HEK293 (cell line): ENCODE measurements around the gene MAVS.

Experiments
- BCL11B ChIP-seq: fragments of 450-650 bp; formaldehyde crosslinking; IDR thresholded peaks from 2 replicates; pipeline ENCODE4 v1.5.1; 2016; ENCODE audit warnings: low read depth, missing biosample characterization, missing genetic modification characterization
- KLF8 ChIP-seq: fragments of 450-650 bp; formaldehyde crosslinking; IDR thresholded peaks from 2 replicates; pipeline ENCODE4 v1.5.1; 2016; ENCODE audit warnings: missing biosample characterization, missing genetic modification characterization
- MYNN ChIP-seq: fragments of 450-650 bp; formaldehyde crosslinking; IDR thresholded peaks from 2 replicates; pipeline ENCODE4 v1.5.1; 2016; ENCODE audit warnings: missing biosample characterization, missing genetic modification characterization, borderline replicate concordance
- SP2 ChIP-seq: fragments of 450-650 bp; formaldehyde crosslinking; IDR thresholded peaks from 2 replicates; pipeline ENCODE4 v1.5.1; 2016; ENCODE audit warnings: missing biosample characterization, missing genetic modification characterization
- SP7 ChIP-seq: fragments of 450-650 bp; formaldehyde crosslinking; IDR thresholded peaks from 2 replicates; pipeline ENCODE4 v1.5.1; 2016; ENCODE audit warnings: missing biosample characterization, missing genetic modification characterization
- ZBTB20 ChIP-seq: fragments of 450-650 bp; formaldehyde crosslinking; IDR thresholded peaks from 2 replicates; pipeline ENCODE4 v1.5.1; 2016; ENCODE audit warnings: missing biosample characterization, missing genetic modification characterization
- ZNF114 ChIP-seq: fragments of 450-650 bp; formaldehyde crosslinking; IDR thresholded peaks from 2 replicates; pipeline ENCODE4 v1.5.0; 2017; ENCODE audit warnings: missing biosample characterization, missing genetic modification characterization
- ZNF221 ChIP-seq: fragments of 450-650 bp; formaldehyde crosslinking; IDR thresholded peaks from 2 replicates; pipeline ENCODE4 v1.5.1; 2017; ENCODE audit warnings: missing biosample characterization, missing genetic modification characterization, borderline replicate concordance
- ZNF548 ChIP-seq: fragments of 450-650 bp; formaldehyde crosslinking; IDR thresholded peaks from 2 replicates; pipeline ENCODE4 v1.5.1; 2016; ENCODE audit warnings: missing biosample characterization, missing genetic modification characterization
- ZNF561 ChIP-seq: fragments of 450-650 bp; IDR thresholded peaks from 2 replicates; pipeline ENCODE4 v1.5.1; 2018; ENCODE audit warnings: missing biosample characterization, missing genetic modification characterization, borderline replicate concordance
- ZNF596 ChIP-seq: fragments of 450-650 bp; IDR thresholded peaks from 2 replicates; pipeline ENCODE4 v1.5.0; 2018; ENCODE audit warnings: missing biosample characterization, mild to moderate bottlenecking, missing genetic modification characterization, moderate library complexity
- ZNF610 ChIP-seq: fragments of 450-650 bp; formaldehyde crosslinking; IDR thresholded peaks from 2 replicates; pipeline ENCODE4 v1.5.1; 2016; ENCODE audit warnings: missing biosample characterization, missing genetic modification characterization, borderline replicate concordance
- ZNF791 ChIP-seq: fragments of 450-650 bp; formaldehyde crosslinking; IDR thresholded peaks from 2 replicates; pipeline ENCODE4 v1.5.1; 2016; ENCODE audit warnings: missing biosample characterization, missing genetic modification characterization
- TF ChIP-seq, protein P1 (sequence below): fragments of 450-650 bp; formaldehyde crosslinking; conservative IDR thresholded peaks from 2 replicates; pipeline ENCODE4 v1.5.1; 2016; ENCODE audit warnings: low read depth, missing biosample characterization, missing genetic modification characterization
- TF ChIP-seq, protein P2 (sequence below): fragments of 450-650 bp; formaldehyde crosslinking; IDR thresholded peaks from 2 replicates; pipeline ENCODE4 v1.5.1; 2016; ENCODE audit warnings: missing biosample characterization, missing genetic modification characterization
- TF ChIP-seq, protein P3 (sequence below): fragments of 450-650 bp; formaldehyde crosslinking; IDR thresholded peaks from 2 replicates; pipeline ENCODE4 v1.5.1; 2016; ENCODE audit warnings: missing biosample characterization, missing genetic modification characterization
- TF ChIP-seq, protein P4 (sequence below): fragments of 450-650 bp; formaldehyde crosslinking; conservative IDR thresholded peaks from 2 replicates; pipeline ENCODE4 v1.5.1; 2016; ENCODE audit warnings: low read depth, missing biosample characterization, missing genetic modification characterization
- TF ChIP-seq, protein P5 (sequence below): fragments of 450-650 bp; formaldehyde crosslinking; IDR thresholded peaks from 2 replicates; pipeline ENCODE4 v1.5.1; 2016; ENCODE audit warnings: missing biosample characterization, missing genetic modification characterization
- TF ChIP-seq, protein P6 (sequence below): fragments of 450-650 bp; formaldehyde crosslinking; IDR thresholded peaks from 2 replicates; pipeline ENCODE4 v1.5.1; 2017; ENCODE audit warnings: missing biosample characterization, missing genetic modification characterization

The MAVS gene

DNA sequence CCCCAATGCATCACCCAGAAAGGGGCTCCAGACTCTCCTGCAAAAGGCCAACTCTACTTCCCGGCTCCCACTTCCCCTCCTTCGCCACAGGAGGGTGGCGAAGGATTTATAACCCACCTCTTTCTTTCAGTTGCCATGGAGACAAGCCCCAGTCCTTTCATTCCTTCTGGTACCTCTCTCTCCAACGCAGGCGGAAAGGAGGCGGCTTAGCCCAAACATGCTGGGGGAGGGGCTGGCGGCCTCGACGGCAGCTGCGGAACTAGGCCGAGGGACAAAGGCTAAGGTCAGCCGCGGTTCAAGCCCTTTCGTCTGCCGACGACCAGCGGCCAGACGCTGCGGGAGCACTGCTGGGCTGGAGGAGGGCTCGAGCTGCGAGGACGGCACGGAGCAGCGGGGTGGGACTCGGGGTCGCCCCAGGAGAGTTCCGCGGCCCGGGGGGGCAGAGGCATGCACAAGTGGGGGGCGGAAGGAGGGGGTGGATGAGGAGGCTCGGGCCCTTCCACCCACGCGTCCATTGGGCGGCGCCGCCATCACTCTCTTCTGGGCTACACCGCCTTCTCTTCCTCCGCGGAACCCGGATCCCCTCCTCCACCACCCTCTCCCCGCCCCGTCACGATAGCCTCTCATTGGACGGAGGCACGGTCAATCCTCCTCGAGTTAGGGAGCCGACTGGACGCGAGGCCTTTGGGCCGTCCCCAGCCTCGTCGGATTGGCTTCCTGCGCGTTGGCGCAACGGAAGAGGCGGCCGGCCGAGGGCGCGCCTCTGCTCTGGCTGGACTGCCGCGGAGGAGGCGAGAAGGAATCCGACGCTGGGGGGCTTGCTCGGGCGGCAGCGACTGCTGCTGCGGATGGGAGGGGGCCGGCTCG, 42.2 kb downstream of the MAVS start, which contains the start of gene PANK2 (continued):
- TF ChIP-seq, protein P1, sequence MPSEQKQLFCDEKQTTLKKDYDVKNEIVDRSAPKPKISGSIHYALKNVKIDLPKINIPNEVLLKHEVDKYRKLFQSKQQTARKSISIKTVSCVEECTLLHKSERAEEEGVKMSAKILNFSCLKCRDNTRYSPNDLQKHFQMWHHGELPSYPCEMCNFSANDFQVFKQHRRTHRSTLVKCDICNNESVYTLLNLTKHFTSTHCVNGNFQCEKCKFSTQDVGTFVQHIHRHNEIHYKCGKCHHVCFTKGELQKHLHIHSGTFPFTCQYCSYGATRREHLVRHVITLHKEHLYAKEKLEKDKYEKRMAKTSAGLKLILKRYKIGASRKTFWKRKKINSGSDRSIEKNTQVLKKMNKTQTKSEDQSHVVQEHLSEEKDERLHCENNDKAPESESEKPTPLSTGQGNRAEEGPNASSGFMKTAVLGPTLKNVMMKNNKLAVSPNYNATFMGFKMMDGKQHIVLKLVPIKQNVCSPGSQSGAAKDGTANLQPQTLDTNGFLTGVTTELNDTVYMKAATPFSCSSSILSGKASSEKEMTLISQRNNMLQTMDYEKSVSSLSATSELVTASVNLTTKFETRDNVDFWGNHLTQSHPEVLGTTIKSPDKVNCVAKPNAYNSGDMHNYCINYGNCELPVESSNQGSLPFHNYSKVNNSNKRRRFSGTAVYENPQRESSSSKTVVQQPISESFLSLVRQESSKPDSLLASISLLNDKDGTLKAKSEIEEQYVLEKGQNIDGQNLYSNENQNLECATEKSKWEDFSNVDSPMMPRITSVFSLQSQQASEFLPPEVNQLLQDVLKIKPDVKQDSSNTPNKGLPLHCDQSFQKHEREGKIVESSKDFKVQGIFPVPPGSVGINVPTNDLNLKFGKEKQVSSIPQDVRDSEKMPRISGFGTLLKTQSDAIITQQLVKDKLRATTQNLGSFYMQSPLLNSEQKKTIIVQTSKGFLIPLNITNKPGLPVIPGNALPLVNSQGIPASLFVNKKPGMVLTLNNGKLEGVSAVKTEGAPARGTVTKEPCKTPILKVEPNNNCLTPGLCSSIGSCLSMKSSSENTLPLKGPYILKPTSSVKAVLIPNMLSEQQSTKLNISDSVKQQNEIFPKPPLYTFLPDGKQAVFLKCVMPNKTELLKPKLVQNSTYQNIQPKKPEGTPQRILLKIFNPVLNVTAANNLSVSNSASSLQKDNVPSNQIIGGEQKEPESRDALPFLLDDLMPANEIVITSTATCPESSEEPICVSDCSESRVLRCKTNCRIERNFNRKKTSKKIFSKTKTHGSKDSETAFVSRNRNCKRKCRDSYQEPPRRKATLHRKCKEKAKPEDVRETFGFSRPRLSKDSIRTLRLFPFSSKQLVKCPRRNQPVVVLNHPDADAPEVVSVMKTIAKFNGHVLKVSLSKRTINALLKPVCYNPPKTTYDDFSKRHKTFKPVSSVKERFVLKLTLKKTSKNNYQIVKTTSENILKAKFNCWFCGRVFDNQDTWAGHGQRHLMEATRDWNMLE (tag by site-specific recombination) = peak; percentile 17
- TF ChIP-seq ZNF791 = no peak
- peak; percentile 100 for TF ChIP-seq SP2 (tag by site-specific recombination)
- TF ChIP-seq ZBTB20 (tag by site-specific recombination) = peak; percentile 64
- peak; percentile 62; the same call in 1 of the 2 replicates for TF ChIP-seq BCL11B (tag by site-specific recombination)
- TF ChIP-seq, protein P2, sequence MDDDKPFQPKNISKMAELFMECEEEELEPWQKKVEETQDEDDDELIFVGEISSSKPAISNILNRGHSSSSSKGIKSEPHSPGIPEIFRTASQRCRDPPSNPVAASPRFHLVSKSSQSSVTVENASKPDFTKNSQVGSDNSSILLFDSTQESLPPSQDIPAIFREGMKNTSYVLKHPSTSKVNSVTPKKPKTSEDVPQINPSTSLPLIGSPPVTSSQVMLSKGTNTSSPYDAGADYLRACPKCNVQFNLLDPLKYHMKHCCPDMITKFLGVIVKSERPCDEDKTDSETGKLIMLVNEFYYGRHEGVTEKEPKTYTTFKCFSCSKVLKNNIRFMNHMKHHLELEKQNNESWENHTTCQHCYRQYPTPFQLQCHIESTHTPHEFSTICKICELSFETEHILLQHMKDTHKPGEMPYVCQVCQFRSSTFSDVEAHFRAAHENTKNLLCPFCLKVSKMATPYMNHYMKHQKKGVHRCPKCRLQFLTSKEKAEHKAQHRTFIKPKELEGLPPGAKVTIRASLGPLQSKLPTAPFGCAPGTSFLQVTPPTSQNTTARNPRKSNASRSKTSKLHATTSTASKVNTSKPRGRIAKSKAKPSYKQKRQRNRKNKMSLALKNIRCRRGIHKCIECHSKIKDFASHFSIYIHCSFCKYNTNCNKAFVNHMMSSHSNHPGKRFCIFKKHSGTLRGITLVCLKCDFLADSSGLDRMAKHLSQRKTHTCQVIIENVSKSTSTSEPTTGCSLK = no peak
- TF ChIP-seq MYNN (tag by site-specific recombination) = no peak
- TF ChIP-seq, protein P3, sequence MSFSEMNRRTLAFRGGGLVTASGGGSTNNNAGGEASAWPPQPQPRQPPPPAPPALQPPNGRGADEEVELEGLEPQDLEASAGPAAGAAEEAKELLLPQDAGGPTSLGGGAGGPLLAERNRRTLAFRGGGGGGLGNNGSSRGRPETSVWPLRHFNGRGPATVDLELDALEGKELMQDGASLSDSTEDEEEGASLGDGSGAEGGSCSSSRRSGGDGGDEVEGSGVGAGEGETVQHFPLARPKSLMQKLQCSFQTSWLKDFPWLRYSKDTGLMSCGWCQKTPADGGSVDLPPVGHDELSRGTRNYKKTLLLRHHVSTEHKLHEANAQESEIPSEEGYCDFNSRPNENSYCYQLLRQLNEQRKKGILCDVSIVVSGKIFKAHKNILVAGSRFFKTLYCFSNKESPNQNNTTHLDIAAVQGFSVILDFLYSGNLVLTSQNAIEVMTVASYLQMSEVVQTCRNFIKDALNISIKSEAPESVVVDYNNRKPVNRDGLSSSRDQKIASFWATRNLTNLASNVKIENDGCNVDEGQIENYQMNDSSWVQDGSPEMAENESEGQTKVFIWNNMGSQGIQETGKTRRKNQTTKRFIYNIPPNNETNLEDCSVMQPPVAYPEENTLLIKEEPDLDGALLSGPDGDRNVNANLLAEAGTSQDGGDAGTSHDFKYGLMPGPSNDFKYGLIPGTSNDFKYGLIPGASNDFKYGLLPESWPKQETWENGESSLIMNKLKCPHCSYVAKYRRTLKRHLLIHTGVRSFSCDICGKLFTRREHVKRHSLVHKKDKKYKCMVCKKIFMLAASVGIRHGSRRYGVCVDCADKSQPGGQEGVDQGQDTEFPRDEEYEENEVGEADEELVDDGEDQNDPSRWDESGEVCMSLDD (tag by site-specific recombination) = peak; percentile 97
- peak; percentile 81; the same call in 1 of the 2 replicates for TF ChIP-seq ZNF610
- TF ChIP-seq, protein P4, sequence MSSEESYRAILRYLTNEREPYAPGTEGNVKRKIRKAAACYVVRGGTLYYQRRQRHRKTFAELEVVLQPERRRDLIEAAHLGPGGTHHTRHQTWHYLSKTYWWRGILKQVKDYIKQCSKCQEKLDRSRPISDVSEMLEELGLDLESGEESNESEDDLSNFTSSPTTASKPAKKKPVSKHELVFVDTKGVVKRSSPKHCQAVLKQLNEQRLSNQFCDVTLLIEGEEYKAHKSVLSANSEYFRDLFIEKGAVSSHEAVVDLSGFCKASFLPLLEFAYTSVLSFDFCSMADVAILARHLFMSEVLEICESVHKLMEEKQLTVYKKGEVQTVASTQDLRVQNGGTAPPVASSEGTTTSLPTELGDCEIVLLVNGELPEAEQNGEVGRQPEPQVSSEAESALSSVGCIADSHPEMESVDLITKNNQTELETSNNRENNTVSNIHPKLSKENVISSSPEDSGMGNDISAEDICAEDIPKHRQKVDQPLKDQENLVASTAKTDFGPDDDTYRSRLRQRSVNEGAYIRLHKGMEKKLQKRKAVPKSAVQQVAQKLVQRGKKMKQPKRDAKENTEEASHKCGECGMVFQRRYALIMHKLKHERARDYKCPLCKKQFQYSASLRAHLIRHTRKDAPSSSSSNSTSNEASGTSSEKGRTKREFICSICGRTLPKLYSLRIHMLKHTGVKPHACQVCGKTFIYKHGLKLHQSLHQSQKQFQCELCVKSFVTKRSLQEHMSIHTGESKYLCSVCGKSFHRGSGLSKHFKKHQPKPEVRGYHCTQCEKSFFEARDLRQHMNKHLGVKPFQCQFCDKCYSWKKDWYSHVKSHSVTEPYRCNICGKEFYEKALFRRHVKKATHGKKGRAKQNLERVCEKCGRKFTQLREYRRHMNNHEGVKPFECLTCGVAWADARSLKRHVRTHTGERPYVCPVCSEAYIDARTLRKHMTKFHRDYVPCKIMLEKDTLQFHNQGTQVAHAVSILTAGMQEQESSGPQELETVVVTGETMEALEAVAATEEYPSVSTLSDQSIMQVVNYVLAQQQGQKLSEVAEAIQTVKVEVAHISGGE (tag by site-specific recombination) = peak; percentile 79
- no peak for TF ChIP-seq ZNF548
- TF ChIP-seq, protein P5, sequence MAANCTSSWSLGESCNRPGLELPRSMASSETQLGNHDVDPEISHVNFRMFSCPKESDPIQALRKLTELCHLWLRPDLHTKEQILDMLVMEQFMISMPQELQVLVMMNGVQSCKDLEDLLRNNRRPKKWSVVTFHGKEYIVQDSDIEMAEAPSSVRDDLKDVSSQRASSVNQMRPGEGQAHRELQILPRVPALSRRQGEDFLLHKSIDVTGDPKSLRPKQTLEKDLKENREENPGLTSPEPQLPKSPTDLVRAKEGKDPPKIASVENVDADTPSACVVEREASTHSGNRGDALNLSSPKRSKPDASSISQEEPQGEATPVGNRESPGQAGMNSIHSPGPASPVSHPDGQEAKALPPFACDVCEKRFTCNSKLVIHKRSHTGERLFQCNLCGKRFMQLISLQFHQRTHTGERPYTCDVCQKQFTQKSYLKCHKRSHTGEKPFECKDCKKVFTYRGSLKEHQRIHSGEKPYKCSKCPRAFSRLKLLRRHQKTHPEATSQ (tag by site-specific recombination) = peak; percentile 94
- peak; percentile 98 for TF ChIP-seq KLF8 (tag by site-specific recombination)
- no peak for TF ChIP-seq ZNF114
- peak; percentile 66 for TF ChIP-seq ZNF596 (tag by site-specific recombination)
- TF ChIP-seq SP7 (tag by site-specific recombination) = peak; percentile 91
- TF ChIP-seq ZNF221 (tag by site-specific recombination) = no peak
- TF ChIP-seq ZNF561 (tag by site-specific recombination) = no peak; the same call in 1 of the 2 replicates
- TF ChIP-seq, protein P6, sequence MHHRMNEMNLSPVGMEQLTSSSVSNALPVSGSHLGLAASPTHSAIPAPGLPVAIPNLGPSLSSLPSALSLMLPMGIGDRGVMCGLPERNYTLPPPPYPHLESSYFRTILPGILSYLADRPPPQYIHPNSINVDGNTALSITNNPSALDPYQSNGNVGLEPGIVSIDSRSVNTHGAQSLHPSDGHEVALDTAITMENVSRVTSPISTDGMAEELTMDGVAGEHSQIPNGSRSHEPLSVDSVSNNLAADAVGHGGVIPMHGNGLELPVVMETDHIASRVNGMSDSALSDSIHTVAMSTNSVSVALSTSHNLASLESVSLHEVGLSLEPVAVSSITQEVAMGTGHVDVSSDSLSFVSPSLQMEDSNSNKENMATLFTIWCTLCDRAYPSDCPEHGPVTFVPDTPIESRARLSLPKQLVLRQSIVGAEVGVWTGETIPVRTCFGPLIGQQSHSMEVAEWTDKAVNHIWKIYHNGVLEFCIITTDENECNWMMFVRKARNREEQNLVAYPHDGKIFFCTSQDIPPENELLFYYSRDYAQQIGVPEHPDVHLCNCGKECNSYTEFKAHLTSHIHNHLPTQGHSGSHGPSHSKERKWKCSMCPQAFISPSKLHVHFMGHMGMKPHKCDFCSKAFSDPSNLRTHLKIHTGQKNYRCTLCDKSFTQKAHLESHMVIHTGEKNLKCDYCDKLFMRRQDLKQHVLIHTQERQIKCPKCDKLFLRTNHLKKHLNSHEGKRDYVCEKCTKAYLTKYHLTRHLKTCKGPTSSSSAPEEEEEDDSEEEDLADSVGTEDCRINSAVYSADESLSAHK (tag by site-specific recombination) = peak; percentile 43; the same call in 1 of the 2 replicates
